Activated CD8-positive, alpha-beta memory T cell treated with anti-CD3 and anti-CD28 coated beads for 24 hours (primary cell): ENCODE data around the gene TMEM72.

Experiments
- DNase-seq: peaks from one replicate; pipeline ENCODE4 v3.0.0-alpha.2; 2020

The TMEM72 gene

GRCh38 chr10:44890696-44891563, 20.2 kb upstream of the TMEM72 start:
- no peak for DNase-seq

DNA sequence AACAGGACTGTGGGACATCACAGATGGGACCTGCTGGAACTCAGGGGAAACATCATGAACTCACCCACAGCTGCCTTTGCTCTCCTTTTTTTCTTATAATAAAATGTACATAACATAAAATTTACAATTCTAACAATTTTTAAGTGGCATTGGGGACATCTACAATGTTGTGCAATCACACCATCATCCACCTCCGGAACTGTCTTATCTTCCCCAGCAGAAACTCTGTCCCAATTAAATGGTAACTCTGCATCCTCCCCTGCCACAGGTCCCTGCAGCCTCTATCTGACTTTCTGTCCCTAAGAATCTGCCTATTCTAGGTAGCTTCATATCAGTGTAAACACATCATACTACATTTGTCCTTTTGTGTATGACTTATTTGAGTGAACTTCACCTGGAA, 19.4 kb upstream of the TMEM72 start:
- no peak for DNase-seq

- DNase-seq: no peak
Observed at GRCh38 chr10:44893604-44894468, 17.3 kb upstream of the TMEM72 start.

- no peak for DNase-seq
Observed at GRCh38 chr10:44894691-44895090, 16.4 kb upstream of the TMEM72 start.

DNA sequence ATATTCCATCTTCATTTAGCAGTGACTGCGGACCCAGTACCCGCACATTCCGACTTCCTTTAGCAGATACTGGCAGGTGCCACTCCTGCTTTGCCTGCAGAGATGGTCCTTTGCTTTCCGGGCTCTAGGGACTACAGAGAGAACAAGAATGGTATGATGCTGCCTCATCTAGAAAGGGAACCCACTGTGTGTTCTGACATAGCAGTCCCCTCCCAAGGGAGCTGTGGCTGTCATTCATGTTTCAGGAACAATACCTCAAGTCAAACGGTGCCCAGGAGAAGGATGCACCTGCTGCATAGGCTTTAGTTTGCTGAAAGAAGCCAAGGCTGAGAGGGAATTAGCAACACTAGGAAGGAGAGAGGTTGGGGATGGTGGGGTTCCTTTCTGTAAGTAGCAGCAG, 15.9 kb upstream of the TMEM72 start:
- DNase-seq: no peak

GRCh38 chr10:44897049-44897448, 14.1 kb upstream of the TMEM72 start:
- DNase-seq: no peak

- no peak for DNase-seq
Observed at GRCh38 chr10:44898665-44899064, 12.5 kb upstream of the TMEM72 start.

GRCh38 chr10:44899450-44900080, 11.6 kb upstream of the TMEM72 start:
- no peak for DNase-seq

DNA sequence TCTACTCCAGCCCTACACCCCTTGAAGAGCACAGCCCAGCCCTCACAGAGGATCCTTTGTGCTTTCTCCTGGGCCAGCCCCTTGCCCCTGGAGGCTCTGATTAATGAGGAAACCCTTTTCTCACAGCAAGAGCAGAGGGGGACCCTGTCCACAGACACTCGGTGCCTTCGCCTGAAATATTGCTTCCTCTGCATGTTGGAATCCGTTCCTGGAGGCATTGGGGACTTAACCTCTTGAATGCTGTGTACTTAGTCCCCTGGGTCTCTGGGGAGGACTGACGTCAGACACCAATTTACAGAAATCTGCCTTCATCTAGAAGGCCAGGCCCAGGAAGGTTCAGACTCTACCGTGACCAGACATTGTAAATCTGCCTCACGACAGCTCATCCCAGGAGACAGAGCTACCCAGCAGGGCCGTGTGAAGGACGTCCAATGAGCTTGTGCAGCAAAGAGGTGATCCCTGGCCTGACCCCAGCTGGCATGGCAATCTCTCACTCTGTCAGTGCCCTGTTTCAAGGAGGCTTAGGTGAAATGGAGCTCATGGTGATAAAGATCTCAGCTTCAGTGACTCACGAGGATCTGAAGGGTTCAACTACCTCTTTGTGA, 8.1 kb upstream of the TMEM72 start:
- no peak for DNase-seq

DNA sequence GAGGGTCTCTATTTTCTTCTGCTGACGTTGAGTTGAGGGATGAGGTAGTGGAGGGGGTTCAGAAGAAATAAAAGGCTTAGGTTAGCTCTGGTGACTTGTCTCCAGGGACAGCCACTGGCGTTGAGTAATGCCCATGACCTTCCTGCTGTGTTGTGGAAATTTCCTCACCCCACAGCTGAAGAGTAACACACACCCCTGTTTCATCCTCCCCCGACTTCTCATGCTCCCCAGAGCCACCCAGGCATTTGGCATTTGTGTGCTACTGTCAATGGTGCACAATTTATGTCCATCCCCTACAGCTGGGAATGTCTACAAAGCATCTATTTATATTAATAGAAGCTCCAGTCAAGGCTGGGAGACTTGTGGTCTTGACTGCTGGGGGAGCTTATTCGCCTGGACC, 4.7 kb upstream of the TMEM72 start:
- no peak for DNase-seq

DNA sequence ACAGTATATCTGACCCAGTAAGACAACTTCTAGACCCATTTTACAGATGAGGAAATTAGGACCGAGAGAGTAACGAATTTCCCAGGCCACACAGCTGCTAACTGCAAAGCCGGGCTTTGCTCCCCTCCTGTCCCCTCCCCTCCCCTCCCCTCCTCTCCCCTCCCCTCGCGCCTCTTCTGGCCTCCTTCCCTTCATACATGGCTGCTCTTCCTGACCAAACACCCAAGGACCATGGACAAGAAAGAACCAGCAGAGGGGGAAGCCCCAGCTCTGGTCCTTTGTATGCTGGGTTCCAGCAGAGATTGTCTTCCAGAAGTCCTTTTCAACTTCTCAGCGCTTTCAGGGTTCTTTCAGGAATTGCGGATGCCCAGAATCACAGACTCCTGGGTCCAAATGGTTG, 3.6 kb upstream of the TMEM72 start:
- DNase-seq: no peak

GRCh38 chr10:44908066-44908749, 2.9 kb upstream of the TMEM72 start:
- no peak for DNase-seq

GRCh38 chr10:44908936-44909630, 2.1 kb upstream of the TMEM72 start:
- DNase-seq: no peak

DNA sequence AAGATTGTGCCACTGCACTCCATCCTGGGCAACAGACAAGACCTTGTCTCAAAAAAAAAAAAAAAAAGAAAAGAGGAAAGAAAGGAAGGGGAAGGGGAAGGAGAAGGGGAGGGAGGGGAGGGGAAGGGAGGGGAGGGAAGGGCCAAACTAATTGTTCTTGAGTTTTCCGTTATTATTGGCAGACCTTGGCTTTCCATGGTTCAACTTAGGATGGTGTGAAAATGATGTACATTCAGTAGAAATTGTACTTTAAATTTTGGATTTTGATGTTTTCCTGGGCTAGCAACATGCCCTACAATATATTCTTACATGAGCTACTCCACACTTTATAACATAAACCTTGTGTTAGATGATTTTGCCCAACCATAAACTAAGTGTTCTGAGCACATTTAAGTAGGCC, 1.2 kb upstream of the TMEM72 start:
- DNase-seq: no peak

GRCh38 chr10:44910602-44911001, 535 bp upstream of the TMEM72 start:
- DNase-seq: no peak

- DNase-seq: no peak
Observed at GRCh38 chr10:44911951-44912350, 814 bp downstream of the TMEM72 start.

DNA sequence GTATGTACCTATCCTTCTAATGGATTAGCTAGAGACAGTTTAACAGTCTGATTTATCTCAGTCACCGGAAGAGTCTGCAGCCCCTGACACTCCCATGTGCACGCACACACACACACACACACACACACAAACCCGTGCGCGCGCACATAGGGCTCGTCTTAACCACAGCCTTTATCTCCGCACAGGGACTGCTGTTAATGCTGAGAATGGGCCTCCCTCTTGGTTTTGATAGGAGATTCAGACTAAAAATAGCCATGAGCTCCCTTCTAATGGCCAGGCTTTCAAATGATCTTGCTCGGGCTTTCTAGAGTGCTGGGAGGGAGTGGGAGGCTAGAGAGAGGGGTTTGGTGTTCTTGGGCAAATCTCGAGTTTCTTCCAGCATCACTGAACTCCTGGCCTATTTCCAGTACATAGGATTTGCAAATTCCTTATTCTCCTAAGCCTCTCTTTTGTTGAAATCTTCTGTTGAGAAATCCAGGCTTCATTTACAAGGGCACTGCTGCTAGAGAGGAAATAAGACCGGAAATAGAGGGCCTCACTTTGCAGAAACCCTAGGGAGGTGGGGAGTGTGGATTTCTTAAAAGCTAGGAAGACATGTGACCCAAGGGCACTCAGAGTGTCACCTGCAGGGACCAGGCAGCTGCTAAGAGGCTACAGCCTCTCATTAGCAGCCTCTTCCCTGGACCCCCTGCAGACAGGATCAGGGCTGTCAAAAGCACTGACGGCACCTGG, 2.4 kb downstream of the TMEM72 start:
- peak; percentile 67 for DNase-seq

GRCh38 chr10:44914891-44915290, 3.8 kb downstream of the TMEM72 start:
- no peak for DNase-seq

DNA sequence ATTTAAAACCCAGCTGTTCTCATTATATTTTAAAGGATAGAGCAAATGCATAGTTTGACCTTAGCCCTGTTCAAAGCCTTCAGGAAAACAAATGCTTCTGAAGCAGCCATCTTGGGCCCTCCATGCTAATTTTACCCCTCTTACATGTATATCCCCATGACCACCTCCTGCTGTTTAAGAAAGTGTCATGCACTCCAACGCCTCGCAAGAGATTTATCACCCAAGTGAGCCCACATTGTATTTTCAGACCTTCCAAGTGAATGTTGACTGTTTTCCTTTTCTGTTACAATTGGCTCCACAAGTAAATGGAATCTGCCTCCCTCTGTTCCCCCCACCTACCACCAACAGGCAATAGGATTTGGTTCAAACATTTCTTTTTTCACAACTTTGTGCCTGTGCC, 5.3 kb downstream of the TMEM72 start:
- no peak for DNase-seq

GRCh38 chr10:44917848-44918247, 6.7 kb downstream of the TMEM72 start:
- no peak for DNase-seq

DNA sequence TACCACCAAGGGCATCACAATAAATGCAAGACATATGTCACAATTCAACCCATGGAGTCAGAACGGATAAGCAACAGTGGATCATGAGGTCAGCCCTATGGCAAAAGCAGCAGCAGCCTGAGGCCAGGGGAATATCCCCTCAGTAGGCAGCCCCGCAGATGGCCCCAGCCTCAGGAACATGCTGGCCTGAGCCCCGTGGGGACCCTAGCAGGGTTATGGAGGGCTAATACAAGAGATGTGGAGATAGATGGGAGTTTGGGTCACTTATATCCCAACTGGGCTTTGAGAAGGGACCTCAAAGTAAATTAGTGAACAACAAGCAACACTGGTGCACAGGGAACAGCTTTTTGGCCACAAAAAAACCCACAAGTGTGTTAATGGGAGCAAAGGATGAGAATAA, 9.1 kb downstream of the TMEM72 start:
- peak; percentile 26 for DNase-seq
